NCI-H82 treated with DMSO at 0.1 percent for 48 hours (cell line): ENCODE data around the gene RERE.
"Not testable (repeated sequence)": the region's sequence is repeated elsewhere in the genome, so short reads cannot be mapped to it uniquely, and the experiment has no call there.

Experiments
- DNase-seq: peaks from one replicate; lab custom pipeline; 2025; ENCODE audit not compliant: unreplicated experiment; lab: John Stamatoyannopoulos, UW

RERE gene

DNA sequence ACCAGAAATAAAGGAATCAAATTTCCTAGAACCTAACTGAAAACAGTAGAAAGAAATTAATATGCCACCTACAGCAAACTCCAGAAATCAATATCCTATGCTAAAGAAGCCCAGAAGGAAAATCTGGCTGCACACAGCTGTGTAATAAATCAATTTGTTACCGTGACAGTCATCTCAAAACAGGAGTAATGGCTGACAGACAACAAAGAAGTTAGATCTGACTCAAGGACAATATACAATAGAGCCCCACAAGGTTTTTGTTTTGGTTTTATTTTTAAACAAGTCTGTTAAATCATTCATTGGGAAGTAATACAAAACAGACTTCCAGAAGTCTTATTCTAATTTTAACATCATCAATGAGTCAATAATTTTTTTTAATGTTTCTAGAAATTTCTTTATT, 168.4 kb downstream of the RERE start:
- DNase-seq, result no peak

DNA sequence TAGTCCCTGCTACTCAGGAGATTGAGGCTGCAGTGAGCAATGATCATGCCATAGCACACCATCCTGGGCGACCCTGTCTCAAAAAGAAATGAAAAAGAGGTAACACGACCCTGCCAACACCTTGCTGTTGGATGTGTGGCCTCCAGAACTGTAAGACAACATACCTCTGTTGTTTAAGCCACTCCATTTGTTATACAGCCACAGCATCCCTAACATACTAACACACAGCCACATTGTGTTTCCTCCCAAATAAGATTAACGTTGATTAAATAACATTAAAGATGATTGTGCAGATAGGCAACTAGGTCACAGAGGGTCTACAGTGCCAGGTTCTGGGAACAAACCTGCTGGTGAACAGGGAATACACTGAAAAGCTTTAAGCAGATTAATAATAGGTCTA, 170.4 kb downstream of the RERE start:
- peak; percentile 80 for DNase-seq

DNA sequence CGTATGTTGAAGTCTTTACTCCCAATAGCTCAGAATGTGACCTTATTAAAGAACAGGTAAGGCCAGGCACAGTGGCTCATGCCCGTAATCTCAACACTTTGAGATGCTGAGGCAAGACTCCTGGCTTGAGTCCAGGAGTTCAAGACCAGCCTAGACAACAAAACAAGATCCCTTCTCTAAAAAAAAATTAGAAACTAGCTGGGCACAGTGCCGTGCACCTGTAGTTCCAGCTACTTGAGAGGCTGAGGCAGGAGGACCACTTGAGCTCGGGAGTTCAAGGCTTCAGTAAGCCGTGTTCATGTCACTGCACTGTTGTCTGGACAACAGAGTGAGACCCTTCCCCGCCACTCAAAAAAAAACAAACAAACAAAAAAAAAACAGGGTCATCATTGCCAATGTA, 171.3 kb downstream of the RERE start:
- DNase-seq, result no peak

- no peak for DNase-seq
Observed at GRCh38 chr1:8643542-8644536, 173.6 kb downstream of the RERE start.

DNA sequence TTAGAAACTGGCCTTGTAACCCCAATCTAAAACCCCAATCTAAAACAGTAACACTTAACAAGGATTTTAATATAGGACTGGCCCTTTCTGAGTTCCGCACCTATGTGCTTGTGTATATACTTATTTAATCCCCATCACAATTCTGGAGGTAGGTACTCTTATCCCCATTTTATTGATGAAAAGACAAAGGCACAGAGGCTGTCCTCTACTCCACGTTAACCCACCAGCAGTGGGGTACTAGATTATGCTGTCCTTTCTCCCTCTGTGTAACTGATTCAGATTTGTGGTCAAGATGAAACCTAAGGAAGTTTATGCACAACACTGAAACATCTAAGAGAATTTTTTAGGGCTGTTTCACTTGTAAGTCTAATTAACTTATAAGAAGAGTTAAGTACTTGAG, 175.3 kb downstream of the RERE start:
- no peak for DNase-seq

GRCh38 chr1:8641377-8641997, 176.0 kb downstream of the RERE start:
- no peak for DNase-seq

GRCh38 chr1:8640950-8641349, 176.5 kb downstream of the RERE start:
- no peak for DNase-seq

- DNase-seq, result no peak
Observed at GRCh38 chr1:8639148-8639547, 178.3 kb downstream of the RERE start.

DNA sequence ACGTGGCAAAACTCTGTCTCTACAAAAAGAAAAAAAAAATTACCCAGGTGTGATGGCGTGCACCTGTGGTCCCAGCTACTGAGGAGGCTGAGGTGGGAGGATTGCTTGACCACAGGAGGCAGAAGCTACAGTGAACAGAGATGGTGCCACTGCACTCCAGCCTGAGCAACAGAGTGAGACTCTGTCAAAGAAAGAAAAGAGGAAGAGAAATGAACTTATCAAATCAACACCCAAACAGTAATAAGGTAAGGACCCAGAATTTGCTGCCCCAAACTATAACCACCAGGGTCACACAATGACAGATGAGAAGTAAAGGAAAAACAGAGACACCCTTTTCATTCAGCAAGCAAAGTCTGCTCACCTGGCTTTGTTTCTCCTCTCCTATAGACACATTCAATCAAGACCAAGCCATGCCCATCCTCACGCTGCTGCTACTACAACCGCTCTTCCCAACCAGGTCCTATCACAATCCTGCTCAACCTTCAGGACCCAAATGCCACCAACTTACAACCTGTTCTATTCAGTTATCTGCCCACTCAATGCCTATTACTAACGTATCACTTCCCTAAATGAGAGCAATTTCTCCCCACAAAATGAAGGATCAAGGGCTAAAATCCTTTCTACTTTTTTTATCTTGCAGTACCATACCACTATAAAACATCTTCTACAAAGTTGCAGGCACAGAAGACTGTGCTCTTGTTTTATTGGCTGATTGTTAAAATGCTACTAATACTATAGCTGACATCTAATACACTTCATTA, 183.5 kb downstream of the RERE start:
- no peak for DNase-seq

- DNase-seq, result no peak
Observed at GRCh38 chr1:8632102-8632501, 185.3 kb downstream of the RERE start.

GRCh38 chr1:8631163-8631562, 186.3 kb downstream of the RERE start:
- no peak for DNase-seq

DNA sequence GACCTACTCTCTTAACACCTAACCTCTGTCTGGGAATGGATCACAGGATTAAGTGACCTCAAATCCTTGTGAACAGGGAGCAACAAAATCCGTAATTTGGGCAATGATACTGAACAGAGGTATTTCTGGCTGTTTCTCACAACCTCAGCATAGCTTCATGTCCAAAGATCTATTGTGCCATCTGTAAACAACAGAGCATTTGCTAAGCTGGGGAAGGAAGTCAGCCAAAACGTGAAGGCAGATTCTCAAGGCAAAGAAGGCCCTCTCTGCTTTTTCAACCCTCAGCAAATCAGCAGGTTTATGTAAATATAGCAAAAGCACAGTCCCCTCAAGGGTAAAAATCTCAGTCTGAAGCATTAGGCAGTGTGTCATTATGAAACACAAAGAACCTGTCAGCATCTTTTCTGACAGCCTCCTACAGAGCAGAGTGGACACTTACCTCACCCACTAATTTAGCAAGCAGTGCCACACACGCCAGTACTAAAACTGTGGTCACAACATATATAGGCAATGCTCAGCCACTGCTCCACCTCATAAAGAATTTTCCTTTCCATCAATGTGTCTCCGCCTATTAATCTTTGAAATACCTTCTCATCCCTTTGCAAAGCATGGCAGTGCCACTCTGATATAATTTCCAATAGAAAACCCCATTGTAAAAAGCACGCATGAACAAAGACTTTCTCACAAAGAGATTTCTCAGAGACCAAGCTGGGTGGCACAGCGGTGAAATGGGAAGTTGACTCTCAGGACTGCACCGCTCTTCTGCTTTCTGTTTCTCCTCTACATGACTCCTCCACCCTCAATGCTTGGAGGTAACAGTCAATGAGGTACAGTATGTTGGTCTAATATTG, 188.0 kb downstream of the RERE start:
- DNase-seq, result no peak

GRCh38 chr1:8628606-8629005, 188.8 kb downstream of the RERE start:
- DNase-seq, result no peak

DNA sequence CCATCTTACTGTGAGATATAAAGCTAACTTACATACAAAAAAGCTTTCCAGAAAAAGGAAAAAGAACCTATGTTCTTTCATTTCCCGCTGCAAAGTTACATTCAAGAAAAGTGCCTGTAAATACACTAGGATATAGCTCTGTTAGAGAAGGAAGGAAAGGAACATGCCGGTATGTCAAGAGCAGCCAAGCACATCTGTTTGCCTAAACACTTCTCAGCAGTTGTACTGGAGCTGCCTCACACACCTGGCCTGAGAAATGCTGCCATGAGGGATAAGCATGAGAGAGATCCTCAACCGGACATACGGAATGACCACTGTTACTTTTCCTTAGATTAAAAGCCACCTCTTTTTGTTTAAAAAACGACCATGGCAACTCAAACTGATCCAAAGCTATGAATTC, 189.7 kb downstream of the RERE start:
- no peak for DNase-seq

GRCh38 chr1:8625981-8626898, 191.2 kb downstream of the RERE start:
- no peak for DNase-seq

GRCh38 chr1:8625491-8625890, 191.9 kb downstream of the RERE start:
- no peak for DNase-seq

GRCh38 chr1:8623651-8624192, 193.7 kb downstream of the RERE start:
- not testable (repeated sequence) for DNase-seq

DNA sequence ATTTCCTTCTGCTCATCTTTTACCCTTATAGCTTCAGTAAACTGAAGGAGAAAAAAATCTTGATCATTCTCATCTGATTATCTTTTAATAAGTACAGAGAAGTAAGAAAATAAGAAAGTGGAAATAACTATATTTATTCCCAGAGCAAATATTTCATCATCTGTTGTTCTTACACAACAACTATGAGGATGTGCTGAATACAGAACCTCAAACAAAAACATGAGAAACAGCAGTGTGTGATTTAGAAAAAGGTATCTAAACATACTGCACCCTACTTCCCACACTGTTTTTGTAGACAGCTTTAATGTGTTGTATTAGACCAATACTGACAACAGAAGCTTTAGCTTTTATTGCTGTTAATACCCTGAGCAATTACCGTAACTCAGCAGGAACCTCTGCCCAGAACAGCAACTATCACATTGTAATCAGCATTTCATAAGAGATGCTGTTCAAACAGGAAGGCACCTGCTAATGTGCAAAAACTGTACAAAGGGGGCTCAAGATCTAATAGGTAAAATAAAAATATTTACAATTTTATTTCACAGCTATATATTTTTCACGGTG, 195.6 kb downstream of the RERE start:
- not testable (repeated sequence) for DNase-seq

DNA sequence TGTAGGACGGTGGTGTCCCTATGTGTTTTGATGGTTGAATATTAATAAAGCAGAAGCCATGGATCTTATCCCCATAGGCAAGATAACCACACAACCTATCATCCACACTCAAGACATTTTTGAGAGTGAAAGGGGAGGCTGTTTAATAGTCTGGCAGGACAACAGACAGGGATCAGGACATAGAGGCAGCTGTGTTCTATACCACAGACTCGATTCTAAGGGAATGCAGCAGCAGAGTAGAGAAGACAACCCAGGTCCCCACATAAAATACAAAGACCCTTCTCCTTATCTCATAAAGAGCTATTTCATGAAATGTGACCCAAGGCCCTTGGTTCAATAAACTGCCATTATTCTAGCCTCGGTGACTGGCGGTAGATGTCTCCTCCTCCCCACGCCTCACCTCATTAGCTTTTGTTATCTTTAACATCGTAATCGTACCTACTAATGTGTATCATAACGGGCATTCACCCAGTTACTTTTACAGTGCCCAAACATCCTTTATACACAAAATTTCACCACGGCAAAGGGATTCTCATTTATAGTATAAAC, 196.3 kb downstream of the RERE start:
- DNase-seq, result not testable (repeated sequence)
